ENCODE measurements around the gene PTPN6.

The PTPN6 gene

DNA sequence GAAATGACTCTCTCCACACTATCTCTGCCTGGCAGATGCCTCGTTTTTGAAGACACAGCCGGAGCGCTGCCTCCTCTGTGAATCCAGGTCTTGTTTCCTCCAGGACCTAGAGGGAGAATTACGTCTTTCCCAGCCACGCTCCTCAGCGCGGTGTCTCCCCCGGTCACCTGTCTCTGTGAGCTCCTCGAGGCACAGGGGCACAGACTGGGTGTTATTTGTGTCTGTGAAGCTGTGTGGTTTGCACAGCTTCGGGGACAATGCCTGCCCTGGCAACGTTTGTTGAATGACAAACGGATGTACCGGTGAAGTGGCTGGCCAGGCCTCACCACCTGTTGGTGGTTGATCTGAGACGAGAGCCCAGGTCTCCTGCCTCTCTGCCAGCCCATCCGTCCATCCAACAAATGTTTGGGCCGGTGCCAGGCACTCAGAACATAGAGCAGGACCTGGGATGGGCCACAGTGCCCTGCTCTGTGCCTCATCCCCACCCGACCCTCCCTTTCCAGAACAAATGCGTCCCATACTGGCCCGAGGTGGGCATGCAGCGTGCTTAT is 6.1 kb downstream of the PTPN6 start:
- DNase-seq, result no peak

DNA sequence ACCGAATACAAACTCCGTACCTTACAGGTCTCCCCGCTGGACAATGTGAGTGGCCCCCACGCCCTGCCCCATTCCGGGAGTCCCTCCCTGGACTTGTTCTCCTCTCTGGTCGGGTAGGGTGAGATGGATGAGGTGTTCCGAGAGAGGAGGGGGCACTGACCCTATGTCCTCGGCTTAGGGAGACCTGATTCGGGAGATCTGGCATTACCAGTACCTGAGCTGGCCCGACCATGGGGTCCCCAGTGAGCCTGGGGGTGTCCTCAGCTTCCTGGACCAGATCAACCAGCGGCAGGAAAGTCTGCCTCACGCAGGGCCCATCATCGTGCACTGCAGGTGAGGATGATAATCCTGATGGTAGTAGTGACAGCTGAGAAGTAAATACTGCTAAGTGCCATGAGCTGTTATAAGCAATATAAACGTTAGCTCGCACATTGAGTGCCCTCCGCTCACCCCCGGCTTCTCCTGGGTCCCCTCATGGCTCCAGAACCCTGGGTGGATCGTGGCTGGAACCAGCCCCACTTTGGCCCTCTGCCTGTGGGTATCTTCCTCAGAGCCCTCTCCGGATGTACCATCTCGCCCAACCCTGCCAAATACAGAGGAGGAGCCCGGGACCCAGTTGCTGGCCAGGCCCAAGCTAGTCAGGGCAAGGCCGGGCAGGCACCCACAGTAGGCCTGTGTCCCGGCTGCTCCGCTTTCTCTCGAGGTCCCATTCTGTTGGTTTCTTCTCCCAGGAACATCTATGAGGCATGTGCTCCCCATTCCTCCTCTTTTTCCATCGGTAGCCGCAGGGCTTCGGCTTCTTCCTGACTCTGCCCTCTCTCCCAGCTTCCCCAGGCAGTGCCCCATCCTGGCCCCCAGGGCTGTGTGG is 6.8 kb downstream of the PTPN6 start:
- no peak for DNase-seq

DNA sequence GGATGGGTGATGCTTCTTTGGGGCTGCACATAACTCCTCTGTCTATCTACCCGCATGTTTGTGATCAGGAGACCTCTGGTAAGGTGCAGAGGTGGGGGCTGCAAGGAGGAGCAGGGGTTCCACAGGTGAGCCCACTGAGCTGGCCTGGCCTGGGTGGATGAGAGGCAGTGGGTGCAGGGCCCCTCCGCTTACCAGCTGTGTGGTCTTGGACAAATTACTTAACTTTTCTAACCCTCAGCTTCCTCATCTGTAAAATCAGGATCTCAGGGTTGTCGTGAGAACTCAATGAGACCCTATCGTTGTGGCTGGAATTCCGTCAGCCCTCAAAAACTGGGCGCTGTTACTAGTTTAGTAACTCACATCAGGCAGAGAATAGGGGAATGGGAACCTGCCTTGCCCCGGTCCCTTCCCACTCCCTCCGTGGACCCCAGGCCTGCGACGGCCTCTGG is 7.5 kb downstream of the PTPN6 start:
- DNase-seq, result no peak

DNA sequence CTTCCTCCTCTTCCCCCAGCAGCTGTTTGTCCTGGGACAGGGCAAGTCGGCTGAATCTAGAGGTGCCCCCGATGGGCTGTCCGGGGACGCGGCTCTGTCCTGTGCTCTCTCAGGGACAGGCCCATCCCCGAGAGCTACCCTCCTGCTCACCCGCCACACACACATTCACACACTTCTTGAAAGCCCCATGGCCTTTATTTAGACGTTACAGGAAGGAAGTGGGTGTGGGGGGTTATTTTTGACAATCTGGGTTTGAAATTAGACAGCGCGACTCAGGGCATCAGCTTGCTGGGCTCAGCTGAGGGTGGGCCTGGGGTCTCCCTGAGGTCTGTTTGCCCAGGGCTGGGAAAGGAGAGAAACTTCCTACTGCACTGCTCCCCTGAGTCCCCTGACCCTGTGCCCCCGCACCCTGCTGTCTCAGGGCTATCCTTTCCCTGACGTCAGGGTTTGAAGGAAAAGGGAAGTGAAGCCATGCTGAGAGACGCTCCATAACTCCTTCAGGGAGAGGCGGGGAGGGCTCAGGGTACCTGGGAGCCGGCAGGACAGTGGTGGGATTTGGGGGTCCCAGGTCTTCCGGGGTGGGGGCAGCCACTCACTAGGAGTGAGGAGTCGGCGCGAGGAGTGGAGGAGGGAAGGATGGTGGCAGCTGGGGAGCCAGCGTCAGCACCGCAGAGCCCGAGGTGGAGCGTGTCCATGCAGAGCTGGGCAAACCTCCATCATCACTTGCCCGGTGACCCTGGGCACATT is 8.1 kb downstream of the PTPN6 start:
- DNase-seq, result no peak

DNA sequence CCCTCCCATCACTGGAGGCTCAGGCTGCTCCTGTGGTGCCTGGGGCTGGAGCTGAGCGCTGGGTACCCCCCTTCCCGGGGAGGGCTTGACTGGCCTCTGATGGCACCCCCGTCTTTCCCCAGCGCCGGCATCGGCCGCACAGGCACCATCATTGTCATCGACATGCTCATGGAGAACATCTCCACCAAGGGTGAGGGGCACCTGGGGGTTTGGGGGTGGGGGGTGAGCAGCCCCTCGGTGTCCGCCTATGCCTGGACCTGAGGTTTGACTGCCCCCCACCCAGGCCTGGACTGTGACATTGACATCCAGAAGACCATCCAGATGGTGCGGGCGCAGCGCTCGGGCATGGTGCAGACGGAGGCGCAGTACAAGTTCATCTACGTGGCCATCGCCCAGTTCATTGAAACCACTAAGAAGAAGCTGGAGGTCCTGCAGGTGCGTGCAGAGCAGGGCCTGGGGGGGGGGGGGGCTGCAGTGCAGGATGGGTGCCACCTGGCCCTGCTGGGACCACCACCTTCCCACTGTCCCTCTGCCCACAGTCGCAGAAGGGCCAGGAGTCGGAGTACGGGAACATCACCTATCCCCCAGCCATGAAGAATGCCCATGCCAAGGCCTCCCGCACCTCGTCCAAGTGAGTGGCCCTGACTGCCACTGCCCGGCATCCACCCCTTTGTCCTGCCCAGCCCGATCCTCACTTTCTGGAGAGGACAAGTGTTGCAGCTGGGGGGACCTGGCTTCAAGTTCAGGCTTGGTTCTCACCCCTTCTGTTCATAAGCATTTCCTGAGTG is 8.8 kb downstream of the PTPN6 start:
- DNase-seq, result no peak

DNA sequence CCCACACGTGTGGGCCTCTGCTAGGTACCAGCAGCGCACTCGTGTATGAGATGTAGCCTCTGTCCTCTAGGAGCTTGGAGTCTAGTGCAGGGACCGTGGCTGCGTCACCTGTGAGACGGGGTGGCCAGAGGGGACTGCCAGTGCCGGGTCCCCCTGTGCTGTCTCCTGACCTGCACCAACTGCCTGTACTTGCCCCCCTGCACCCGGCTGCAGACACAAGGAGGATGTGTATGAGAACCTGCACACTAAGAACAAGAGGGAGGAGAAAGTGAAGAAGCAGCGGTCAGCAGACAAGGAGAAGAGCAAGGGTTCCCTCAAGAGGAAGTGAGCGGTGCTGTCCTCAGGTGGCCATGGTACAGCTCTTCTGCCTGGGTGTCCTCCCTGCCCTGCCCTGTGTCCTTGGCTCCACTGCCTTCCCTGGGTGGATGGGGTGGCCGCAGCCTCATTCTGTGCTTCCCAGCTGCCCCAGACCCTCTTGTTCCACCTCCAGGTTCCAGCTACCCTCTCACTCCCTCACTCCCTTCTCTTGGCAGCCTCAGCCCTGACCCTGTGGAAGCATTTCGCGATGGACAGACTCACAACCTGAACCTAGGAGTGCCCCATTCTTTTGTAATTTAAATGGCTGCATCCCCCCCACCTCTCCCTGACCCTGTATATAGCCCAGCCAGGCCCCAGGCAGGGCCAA is 9.6 kb downstream of the PTPN6 start:
- DNase-seq, result no peak

DNA sequence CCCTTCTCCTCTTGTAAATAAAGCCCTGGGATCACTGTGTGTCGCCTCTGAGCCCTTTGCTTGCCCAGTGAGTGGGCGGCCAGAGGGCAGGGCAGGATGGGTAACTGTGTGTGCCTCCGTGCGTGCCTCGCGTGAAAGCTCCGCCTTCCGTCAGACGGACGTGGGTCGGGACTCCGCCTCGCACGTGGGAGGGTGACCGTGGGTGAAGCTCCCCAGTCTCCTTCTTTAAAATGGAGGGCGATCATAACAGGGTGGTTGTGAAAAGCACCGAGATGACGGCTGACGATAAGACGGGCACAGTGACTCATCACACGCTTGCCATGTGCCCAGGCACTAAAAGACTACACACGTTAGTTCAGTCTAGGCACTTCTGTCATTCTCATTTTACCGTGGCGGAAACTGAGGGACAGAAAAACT is 10.1 kb downstream of the PTPN6 start:
- peak; percentile 95 for DNase-seq

DNA sequence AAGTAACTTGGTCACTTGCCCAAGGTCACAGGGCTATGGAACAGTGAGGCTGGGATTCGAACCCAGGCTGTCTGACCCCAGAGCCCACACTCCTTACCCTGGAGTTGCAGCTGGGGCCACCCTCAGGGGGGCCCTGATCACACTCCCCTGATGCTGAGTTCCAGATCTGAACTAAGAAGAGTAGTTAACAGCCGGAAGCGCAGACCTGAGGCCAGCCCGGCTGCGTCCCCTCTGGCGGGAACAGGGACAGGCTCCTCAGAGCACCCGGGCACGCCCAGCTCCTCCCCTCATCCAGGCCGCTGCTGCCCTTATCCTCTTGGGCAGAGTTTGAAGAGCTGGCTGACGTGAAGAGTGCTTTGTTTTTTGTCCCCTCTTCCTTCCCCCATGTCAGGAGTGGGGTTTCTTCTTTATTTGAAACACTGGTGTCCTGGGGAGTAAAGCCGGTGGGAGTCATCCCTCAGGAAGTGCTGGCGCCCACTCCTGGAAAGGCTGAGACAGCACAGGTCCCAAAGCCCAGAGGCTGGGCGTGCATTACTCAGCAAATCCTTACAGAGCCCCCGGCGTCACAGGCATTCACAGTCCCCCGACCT is 10.6 kb downstream of the PTPN6 start:
- peak; percentile 100 for DNase-seq

DNA sequence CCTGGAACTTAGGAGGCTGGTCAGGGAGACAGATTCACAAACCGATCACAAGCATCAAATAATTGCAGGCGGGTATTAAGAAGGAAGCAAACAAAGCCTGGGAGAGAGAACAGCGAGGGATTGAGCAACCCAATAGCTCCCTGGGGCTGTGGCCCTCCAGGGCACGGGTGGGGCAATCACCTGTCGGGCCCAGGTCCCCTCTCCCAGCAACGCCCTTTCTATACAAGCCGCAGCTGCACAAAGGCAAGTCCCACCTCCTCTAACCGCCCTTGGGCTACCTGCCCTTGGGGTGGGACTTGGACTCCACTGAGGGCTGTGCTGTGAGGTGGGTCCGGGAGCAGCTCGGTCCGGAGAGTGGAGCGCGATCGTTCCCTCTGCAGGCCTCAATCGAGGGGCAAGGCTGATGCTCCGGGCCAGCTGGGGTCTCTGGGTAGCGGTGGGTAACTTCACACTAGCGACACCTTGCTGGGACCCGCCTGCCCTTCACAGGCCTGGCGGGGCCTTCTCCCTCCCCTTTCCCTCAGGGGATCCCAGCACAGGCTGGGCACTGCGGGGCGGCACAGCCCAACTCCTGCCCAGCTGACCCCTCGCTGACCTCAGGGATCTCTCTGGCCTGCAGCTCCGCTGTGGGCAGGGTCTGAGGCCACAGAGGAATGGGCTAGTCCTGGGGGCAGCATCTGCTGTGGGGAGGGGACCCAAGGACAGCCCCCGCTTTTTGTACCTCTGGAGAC is 11.3 kb downstream of the PTPN6 start:
- DNase-seq, result peak; percentile 99

DNA sequence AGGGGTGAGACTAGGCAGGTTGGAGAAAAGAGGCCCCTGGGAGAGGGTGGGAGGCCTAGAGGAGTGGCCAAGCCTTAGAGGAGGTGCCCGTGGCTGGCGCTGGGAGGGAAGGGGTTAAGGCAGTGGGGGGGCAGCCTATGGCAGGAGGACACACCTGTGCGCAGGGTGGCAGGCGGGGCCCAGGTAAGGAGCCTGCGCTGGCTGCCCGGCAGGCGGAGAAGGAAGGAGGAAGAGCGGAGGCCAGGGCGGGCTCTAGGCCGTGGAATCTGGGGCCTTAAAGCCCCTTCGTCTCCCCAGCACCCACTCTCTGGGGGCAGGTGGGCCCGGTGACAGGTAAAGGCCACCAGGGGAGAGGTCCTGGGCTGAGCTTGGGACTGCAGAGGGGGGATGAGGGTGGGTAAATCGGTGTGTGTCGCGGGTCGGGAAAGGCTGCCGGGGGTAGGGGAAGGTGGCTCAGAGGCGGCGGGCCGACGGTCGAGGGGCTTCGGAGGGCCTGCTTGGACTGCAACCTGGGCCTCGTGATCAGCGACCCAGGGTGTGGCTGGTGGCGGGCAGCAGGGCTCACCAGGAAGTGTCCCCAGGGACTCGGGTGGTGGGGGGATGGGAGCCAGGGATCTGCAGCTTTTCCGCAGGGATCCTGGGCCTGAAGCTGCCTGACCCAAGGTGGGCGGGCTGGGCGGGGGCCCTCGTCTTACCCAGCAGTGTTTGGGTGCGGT is 12.0 kb downstream of the PTPN6 start:
- peak; percentile 100 for DNase-seq

DNA sequence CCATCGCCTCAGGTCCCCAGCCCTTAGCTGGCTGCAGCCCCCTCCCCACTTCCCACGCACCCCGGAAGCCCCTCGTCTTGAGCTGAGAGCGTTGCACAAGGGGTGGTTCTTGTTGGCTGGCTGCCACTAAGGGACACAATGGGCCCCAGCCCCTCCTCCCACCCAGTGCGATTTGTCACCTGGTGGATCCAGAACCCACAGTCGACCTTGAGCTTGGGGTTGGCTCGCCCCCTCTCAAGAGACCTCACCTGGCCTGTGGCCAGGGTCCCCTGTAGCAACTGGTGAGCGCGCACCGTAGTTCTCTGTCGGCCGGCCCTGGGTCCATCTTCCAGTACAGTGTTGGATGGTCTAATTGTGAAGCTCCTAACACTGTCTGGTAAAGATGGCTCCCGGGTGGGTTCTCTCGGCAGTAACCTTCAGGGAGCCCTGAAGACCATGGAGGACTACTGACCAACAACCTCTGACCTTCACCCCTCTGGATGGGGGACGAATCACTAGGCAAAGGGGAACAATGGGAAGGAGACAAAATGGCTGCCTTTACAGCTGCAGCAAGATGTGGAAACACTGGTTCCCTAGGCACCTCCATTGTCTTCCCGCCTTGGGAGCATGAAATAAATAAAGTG is 12.7 kb downstream of the PTPN6 start:
- DNase-seq, result peak; percentile 99

DNA sequence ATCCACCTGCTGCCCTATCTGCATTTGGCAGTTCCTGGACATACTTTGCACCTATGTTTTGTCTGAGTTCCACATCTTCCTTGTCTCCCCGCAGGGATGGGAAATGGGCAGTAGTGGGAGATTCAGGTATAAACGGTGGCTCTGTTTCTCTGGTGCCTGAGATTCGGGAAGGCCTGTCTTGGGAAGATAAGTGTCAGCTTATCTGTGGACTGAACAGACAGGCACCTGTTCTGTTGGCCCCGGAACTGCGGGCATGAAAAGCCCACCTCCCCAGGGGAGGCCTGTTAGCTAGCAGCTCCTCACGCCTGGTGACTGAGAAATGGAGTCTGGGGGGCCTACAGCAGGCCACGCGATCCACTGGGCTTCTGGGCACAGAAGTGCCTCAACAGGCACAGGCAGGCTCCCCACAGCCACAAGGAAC is 13.5 kb downstream of the PTPN6 start:
- peak; percentile 84 for DNase-seq

DNA sequence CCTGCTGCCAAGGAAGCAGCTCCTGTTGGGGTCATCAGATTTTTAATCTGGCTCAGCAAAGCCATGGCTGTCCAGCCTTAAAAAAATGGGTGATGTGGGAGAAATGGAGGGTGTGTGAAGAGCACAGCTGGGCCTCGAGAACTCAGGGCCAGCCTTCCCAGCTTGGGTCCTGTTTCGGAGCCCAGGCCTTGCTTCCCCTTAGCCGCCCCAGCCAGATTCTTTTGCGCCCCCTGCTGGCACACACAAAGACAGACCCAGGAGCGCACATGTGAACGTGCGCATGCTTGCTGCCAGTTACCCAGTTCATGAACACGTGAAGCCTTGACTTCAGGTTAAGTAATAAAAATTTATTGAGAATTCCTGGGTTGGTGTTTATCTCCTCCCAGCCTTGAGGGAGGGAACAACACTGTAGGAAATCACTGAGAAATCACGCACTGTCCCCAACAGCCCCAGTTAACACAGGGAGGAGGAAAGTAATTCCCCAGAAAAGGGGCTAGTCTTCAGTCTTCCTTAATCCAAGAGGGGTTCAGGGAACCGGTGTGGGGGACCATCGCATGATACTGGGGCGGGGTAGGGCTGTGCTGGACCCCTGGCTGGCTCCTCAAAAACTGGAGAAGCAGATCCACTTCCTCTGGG is 14.0 kb downstream of the PTPN6 start:
- DNase-seq, result peak; percentile 100

DNA sequence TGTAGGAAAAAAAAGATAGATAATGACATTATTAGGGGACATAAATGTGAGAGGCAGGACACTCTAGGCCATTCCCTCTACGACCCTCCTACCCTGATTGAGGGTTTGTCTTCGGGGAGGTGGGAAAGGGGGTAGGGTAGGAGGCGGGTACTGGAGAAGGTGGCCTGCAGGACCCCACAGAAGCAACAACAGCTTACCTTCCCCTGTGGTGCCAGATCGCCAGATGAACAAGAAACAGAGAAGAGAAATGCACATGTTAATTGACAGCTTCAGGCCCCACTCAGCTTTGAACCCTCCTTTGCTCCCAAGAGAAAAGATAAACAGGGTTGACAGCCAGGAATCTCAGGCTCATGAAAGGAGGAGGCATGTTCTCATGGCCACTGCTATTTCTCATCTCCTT is 14.6 kb downstream of the PTPN6 start:
- no peak for DNase-seq

DNA sequence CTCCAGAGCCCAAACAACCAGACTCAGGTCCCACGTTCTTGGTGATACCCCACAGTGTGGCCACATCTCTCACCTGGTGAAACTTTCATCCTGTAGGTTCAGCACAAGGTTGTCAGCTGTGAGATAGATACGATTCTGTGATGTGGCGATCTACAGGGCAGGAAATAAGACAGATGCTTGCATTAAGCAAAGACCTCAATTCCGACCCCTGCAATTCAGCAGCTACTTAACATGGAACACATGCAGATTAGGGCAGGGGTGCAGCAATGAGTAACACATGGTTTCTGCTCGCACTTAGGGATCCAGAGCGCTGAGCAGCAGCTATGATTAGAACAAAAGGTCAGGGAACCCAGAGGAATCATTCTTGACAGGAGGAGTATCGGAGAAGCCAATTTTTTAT is 15.2 kb downstream of the PTPN6 start:
- no peak for DNase-seq

DNA sequence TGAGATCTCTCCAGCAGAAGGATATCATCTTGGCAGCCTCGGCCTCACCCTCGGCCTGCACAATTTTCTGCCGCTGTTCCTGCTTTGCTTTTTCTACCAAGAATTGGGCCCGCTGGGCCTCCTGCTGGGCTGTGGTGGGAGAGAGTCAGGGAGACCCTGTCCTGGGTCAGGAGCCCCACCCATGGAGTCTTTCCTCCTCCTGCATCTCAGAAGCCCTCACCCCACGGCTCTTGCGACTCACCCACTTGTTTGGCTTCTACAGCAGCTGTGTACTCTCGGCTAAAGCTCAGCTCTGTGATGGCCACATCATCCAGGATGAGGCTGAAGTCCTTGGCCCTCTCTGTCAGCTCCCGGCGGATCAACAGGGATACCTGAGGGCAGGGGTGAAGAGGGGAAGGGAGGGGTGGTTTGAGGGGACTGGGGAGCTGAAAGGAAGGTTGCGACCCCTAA is 16.5 kb downstream of the PTPN6 start:
- DNase-seq, result no peak

DNA sequence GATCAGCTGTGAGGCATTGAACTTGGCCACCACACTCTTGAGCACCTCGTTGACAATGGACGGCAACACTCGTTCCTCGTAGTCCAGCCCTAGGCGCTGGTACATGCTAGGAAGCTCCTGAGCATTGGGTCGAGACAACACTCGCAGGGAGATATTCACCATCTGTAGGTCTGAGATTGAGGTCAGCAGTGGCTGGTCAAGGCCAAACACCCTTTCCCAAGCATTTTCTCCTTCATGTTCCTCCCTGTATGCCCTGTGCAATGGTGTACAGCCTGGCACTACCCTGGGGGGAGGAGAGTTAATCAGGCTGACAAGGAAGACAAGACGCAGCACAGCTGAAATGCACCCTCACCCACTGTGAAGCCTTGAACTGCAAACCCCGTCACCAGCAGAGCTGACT is 17.3 kb downstream of the PTPN6 start:
- no peak for DNase-seq

DNA sequence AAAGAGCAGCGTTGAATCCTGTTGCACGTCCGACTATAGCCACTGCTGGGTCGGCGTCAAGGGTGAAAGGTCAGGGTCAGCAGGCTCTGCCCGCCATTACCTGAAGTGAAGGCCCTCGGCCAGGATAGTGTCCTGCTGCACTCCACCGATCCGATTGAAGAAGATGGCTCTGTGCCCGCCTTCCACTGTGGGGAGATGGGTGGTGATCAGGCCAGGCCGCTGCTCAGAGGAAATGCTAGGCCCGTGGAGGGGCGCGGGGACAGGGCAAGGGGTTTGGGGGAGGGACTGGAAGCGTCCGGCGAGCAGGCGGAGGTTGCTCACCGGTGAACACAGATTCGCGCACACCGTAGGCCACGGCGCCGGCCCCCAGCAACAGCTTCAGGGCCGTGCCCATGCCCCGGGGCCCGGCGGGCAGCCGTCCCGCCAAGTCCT is 19.0 kb downstream of the PTPN6 start:
- peak; percentile 96 for DNase-seq

DNA sequence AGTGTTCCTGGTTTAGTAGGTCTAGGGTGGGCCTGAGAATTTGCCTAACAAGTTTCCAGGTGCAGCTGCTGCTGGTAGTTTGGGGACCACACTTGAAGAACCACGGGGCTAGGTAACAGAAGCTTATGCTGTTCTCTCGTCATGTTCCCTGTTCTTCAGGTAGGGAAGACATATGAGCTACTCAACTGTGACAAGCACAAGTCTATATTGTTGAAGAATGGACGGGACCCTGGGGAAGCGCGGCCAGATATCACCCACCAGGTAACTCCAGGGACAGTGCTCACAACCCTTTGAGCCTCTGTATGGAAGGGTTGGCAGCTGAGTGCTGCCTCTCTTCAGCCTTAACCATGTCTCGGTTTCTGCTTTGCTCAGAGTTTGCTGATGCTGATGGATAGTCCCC is 23.0 kb downstream of the PTPN6 start:
- no peak for DNase-seq

Measured in NCI-H2171 (cell line).